Subcutaneous abdominal adipose tissue (tissue), 5 donors: Measurements from ENCODE around the gene SKP1.
A peak's percentile ranks its signal among the peaks of the same experiment; 100 is the strongest.

Experiments
- H3K27ac ChIP-seq: one replicate; pipeline ENCODE4 v1.7.0; 2013; ENCODE audit warnings: low read depth, mild to moderate bottlenecking, inconsistent platforms, low read length, moderate library complexity
- H3K27me3 ChIP-seq, 5 donors: one replicate each; pipeline ENCODE4 v1.7.0; 2013; ENCODE audit warnings: low read length in 5 of 5, inconsistent platforms in 1 of 5; ENCODE audit not compliant: control insufficient read depth in 5 of 5, insufficient read depth in 4 of 5
- H3K36me3 ChIP-seq, 5 donors: one replicate each; pipeline ENCODE4 v1.7.0; 2013; ENCODE audit warnings: low read length in 5 of 5; ENCODE audit not compliant: control insufficient read depth in 5 of 5, insufficient read depth in 5 of 5
- H3K4me1 ChIP-seq, 5 donors: one replicate each; pipeline ENCODE4 v1.7.0; 2013; ENCODE audit warnings: low read length in 5 of 5, mild to moderate bottlenecking in 3 of 5, moderate library complexity in 1 of 5; ENCODE audit not compliant: control insufficient read depth in 5 of 5, insufficient read depth in 5 of 5
- H3K4me3 ChIP-seq, 5 donors: one replicate each; pipeline ENCODE4 v1.7.0; 2013; ENCODE audit warnings: low read length in 5 of 5, low read depth in 1 of 5
- H3K9ac ChIP-seq, 5 donors: one replicate each; pipeline ENCODE4 v1.7.0; 2013; ENCODE audit warnings: low read length in 5 of 5, mild to moderate bottlenecking in 4 of 5, moderate library complexity in 3 of 5
- H3K9me3 ChIP-seq, 5 donors: one replicate each; pipeline ENCODE4 v1.7.0; 2013; ENCODE audit warnings: low read length in 5 of 5; ENCODE audit not compliant: control insufficient read depth in 5 of 5
- donor health status: healthy.
- donor health status: healthy.
- donor health status: healthy.
- donor health status: healthy.
- donor health status: healthy.

Gene SKP1

GRCh38 chr5:134123360-134123759 is 53.4 kb downstream of the SKP1 start:
- no peak overlapping the region for H3K27ac ChIP-seq
- H3K27me3 ChIP-seq, result no peaks in the 10 kb centered on the region
- H3K36me3 ChIP-seq, result peaks cover 0 to 3% (median 0%) of the 10 kb centered on the region in 5 donors
- H3K4me1 ChIP-seq, result peaks cover 0 to 31% (median 27%) of the 10 kb centered on the region in 5 donors
- no peaks in the 10 kb centered on the region for H3K9me3 ChIP-seq
- no peak overlapping the region for H3K9ac ChIP-seq
- no peak overlapping the region for H3K4me3 ChIP-seq

- Histone ChIP-seq H3K27me3 (no peaks in the 10 kb centered on the region), H3K9me3 (no peaks in the 10 kb centered on the region), H3K27ac (no peak overlapping the region), H3K9ac (no peak overlapping the region), H3K4me3 (no peak overlapping the region), H3K4me1 (peaks cover 0 to 30% (median 22%) of the 10 kb centered on the region in 5 donors), H3K36me3 (no peaks in the 10 kb centered on the region)
These were observed 54.2 kb downstream of the SKP1 start for GRCh38 chr5:134122530-134122929.

- Histone ChIP-seq H3K27me3 (no peaks in the 10 kb centered on the region), H3K36me3 (no peaks in the 10 kb centered on the region), H3K4me3 (no peak overlapping the region), H3K9ac (no peak overlapping the region), H3K9me3 (no peaks in the 10 kb centered on the region), H3K27ac (no peak overlapping the region), H3K4me1 (peaks cover 0 to 22% (median 12%) of the 10 kb centered on the region in 5 donors)
These were observed 56.2 kb downstream of the SKP1 start for GRCh38 chr5:134120386-134121138.

GRCh38 chr5:134119720-134120119 is 57.0 kb downstream of the SKP1 start:
- Histone ChIP-seq H3K36me3 (no peaks in the 10 kb centered on the region), H3K4me3 (no peak overlapping the region), H3K9ac (no peak overlapping the region), H3K9me3 (no peaks in the 10 kb centered on the region), H3K27ac (no peak overlapping the region), H3K27me3 (no peaks in the 10 kb centered on the region), H3K4me1 (peaks cover 0 to 18% (median 6%) of the 10 kb centered on the region in 5 donors)

- H3K27ac ChIP-seq, result no peak overlapping the region
- H3K9me3 ChIP-seq, result no peaks in the 10 kb centered on the region
- H3K9ac ChIP-seq, result no peak overlapping the region
- peaks cover 6 to 27% (median 16%) of the 10 kb centered on the region in 5 donors for H3K4me1 ChIP-seq
- H3K4me3 ChIP-seq, result no peak overlapping the region
- peaks cover 0 to 4% (median 3%) of the 10 kb centered on the region in 5 donors for H3K27me3 ChIP-seq
- no peaks in the 10 kb centered on the region for H3K36me3 ChIP-seq
These were observed 58.4 kb downstream of the SKP1 start for GRCh38 chr5:134118212-134118835.

GRCh38 chr5:134116789-134117761 is 59.7 kb downstream of the SKP1 start:
- Histone ChIP-seq H3K27ac (no peak overlapping the region), H3K4me3 (no peak overlapping the region), H3K4me1 (peaks cover 6 to 28% (median 17%) of the 10 kb centered on the region in 5 donors), H3K9ac (no peak overlapping the region), H3K9me3 (no peaks in the 10 kb centered on the region), H3K27me3 (peaks cover 4 to 13% (median 9%) of the 10 kb centered on the region in 5 donors), H3K36me3 (no peaks in the 10 kb centered on the region)

- H3K27ac ChIP-seq, result no peak overlapping the region
- no peak overlapping the region for H3K4me3 ChIP-seq
- H3K27me3 ChIP-seq, result peaks cover 4 to 20% (median 12%) of the 10 kb centered on the region in 5 donors
- no peaks in the 10 kb centered on the region for H3K9me3 ChIP-seq
- peaks cover 6 to 28% (median 17%) of the 10 kb centered on the region in 5 donors for H3K4me1 ChIP-seq
- H3K9ac ChIP-seq, result no peak overlapping the region
- H3K36me3 ChIP-seq, result no peaks in the 10 kb centered on the region
These were observed 60.5 kb downstream of the SKP1 start for GRCh38 chr5:134116286-134116685.

GRCh38 chr5:134115806-134116175 is 61.0 kb downstream of the SKP1 start:
- H3K9me3 ChIP-seq, result no peaks in the 10 kb centered on the region
- H3K9ac ChIP-seq, result no peak overlapping the region
- H3K27ac ChIP-seq, result no peak overlapping the region
- H3K4me1 ChIP-seq, result peaks cover 6 to 28% (median 17%) of the 10 kb centered on the region in 5 donors
- no peaks in the 10 kb centered on the region for H3K36me3 ChIP-seq
- peak overlapping the region in 3 of 5 donors; percentile 9 to 42 (median 13) for H3K4me3 ChIP-seq
- H3K27me3 ChIP-seq, result peaks cover 4 to 24% (median 13%) of the 10 kb centered on the region in 5 donors

GRCh38 chr5:134114886-134115805 is 61.6 kb downstream of the SKP1 start:
- Histone ChIP-seq H3K9ac (no peak overlapping the region), H3K27ac (no peak overlapping the region), H3K4me3 (peak overlapping the region; percentile 13 to 69 (median 35))

More at GRCh38 chr5:134114886-134115805, 61.6 kb downstream of the SKP1 start:
- H3K4me1 ChIP-seq, result peaks cover 6 to 28% (median 18%) of the 10 kb centered on the region in 5 donors
- H3K36me3 ChIP-seq, result no peaks in the 10 kb centered on the region
- peaks cover 4 to 24% (median 13%) of the 10 kb centered on the region in 5 donors for H3K27me3 ChIP-seq
- no peaks in the 10 kb centered on the region for H3K9me3 ChIP-seq
